NCI-H2081 treated with DMSO at 0.1 percent for 48 hours (cell line): ENCODE data around the gene GPSM3.

ENCODE experiments used
- DNase-seq: peaks from one replicate; lab custom pipeline; 2025; lab: John Stamatoyannopoulos, UW

The GPSM3 gene

GRCh38 chr6:32173051-32173727 lies 19.3 kb downstream of the GPSM3 start:
- no peak for DNase-seq

GRCh38 chr6:32171234-32171633 lies 21.2 kb downstream of the GPSM3 start:
- no peak for DNase-seq

- DNase-seq = no peak
These were observed 22.1 kb downstream of the GPSM3 start for GRCh38 chr6:32170294-32170693.

DNA sequence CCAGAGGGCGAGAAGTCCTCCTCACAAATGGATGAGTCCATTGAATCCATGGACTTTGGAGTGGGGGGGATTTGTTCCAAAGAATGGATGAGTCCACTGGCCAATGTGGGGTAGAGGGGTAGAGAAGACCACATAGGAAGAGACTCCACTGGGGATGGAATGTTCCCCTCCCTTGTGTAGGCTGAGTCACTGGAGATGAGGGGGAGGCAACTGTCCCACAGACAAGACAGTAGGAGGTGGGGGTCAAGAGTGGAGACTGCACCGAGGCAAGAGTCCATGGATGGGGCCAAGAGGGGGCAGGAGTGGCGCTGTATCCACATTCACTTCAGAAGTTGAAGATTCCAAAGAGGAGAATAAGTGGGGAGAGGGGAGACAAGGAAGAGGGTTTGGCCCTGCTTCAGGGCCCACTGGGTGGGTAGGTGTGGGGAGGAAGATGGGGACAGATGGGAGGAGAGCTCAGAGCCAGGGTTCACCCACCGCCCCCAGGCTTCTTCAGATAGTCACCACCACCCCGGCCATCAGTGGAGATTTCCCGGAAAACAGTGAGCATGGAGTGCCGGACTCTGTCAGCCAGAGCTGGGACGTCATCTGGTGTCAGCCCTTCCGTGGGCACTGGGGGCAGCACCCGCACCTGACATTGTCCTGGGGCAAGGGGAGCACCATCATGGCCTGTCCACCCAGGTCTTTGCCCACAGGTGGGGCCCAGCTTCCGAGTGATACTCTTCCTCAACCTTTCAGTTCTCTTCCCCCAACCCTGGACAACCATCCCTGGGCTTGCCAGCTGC lies 23.4 kb downstream of the GPSM3 start:
- DNase-seq = no peak

- DNase-seq = no peak
These were observed 24.1 kb downstream of the GPSM3 start for GRCh38 chr6:32168350-32168749.

DNA sequence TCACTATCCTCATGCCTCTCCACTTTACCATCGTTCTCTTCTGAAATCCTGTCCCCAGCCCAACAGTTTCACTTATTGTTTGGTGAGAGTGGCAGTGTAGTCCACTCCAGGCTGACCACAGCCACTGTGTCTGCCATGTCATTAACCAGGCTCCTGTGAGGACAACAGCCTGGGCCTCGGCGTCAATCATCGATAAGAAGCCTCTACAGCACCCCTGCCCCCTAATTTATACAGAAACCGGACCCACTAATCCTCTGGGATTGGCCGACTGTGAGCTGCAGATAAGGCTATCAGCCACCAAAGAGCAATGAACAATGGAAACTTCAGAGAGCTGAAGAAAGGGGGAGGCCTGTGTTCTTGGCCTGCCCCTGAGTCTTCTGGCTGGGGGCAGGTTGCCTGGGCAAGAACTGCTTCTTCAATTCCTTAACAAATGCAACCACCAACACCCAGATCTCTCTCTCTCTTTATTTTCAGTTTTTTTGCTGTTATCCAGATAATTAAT lies 24.6 kb downstream of the GPSM3 start:
- no peak for DNase-seq

DNA sequence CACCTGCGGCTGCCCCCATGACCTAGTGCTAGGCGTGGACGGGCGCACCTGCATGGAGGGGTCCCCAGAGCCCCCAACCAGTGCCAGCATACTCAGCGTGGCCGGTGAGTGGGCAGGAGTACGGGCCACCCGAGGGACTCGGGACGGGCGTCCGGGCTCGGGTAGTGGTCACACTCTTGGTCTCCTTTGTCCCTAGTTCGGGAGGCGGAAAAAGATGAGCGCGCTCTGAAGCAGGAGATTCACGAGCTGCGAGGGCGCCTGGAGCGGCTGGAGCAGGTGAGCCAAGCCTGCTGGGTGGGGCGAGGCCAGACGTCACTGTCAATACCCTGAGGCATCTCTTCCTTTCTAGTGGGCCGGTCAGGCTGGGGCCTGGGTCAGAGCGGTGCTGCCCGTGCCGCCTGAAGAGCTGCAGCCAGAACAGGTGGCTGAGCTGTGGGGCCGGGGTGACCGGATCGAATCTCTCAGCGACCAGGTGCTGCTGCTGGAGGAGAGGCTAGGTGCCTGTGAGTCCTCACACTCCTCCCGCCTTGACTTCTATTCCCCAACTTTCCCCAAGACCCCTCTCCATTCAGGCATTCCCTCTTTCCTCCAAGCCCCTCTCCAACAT lies 25.2 kb downstream of the GPSM3 start:
- no peak for DNase-seq

DNA sequence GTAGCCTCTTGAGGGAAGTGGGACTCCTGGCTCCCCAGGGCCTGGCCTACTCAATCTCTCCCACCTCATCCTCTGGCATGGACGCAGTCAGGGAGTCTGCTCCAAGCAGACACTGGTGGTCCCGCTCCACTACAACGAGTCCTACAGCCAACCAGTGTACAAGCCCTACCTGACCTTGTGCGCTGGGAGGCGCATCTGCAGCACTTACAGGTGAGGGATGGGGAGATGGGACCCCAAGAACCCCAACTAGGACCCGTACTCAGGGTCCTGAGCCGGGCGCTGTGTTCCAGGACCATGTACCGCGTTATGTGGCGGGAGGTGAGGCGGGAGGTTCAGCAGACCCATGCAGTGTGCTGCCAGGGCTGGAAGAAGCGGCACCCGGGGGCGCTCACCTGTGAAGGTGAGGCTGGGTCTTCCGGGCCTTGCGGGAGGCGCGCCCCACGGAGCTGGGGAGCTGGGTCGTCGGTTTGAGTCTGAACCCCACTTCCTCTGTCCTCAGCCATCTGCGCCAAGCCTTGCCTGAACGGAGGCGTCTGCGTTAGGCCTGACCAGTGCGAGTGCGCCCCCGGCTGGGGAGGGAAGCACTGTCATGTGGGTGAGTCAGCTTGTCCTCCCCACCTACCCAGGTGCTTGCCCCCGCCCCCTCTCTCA lies 25.9 kb downstream of the GPSM3 start:
- no peak for DNase-seq

GRCh38 chr6:32164295-32164694 lies 28.1 kb downstream of the GPSM3 start, which contains the start of gene EGFL8:
EGFL8 (plus strand) TSS chr6:32164595; CDS start chr6:32166166, 1,571 bp downstream.
- no peak for DNase-seq

DNA sequence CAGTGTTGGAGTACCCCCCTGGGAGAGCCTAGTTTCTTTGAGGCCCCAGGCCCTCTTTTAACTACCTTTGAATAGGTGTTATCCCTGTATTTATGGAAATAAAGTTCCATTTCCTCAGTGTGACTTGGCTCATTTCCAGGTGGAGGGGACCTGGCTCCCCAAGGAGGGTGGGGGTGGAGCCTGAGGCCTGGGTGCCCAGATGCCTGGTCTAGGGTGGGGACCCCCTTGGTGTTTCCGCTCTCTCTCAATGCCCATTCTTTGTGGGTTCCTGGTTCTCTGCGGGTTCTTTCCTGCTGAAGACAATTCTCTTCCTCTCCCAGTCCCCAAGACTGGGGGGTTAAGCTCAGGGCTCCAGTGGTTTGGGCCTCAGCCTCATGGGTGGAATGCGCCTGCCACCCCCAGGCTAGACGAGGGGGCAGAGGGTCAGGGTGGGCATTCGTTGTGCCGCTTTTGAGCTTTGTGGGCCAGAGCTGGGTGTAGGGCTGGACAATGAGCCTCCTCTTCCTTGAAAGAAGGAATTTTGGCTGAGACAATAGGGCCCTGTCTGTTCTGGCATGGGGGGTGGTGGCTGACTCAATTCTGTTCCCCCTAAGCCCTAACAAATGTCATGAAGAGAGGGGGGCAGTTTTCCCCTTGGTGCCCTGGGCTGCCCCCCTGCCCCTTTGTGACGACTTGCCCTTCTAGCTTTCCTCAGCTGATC lies 28.7 kb downstream of the GPSM3 start:
- DNase-seq = no peak

DNA sequence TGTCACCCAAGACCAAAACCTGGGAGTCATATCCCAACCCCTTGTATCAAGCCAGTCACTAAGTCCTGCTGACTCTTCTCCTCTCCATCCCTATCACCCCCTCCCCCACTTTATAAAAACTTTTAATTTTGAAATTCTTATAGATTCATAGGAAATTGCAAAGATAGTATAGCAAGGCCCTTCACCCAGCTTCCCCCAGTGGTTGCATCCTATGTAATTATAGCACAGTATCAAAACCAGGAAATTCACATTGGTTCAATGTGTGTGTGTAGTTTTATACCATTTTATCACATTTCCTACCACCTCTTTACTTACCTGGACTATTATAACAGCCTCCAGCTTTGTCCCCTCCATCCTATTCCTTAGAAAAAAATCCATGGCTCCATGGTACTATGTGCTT lies 34.4 kb downstream of the GPSM3 start:
- DNase-seq = no peak

DNA sequence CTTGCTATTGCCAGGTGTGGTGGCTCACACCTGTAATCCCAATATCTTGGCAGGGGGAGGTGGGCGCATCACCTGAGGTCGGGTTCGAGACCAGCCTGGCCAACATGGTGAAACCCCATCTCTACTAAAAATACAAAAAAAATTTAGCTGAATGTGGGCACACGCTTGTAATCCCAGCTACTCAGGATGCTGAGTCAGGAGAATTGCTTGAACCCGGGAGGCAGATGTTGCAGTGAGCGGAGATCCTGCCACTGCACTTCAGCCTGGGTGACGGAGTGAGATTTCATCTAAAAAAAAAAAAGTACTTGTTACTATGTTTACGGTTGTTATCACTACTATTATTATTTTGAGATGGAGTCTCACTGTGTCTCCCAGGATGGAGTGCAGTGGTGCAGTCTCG lies 35.6 kb downstream of the GPSM3 start:
- DNase-seq = no peak

- no peak for DNase-seq
These were observed 37.8 kb downstream of the GPSM3 start for GRCh38 chr6:32154514-32155161.

GRCh38 chr6:32153564-32154513 lies 38.6 kb downstream of the GPSM3 start, which contains the start of gene PPT2:
PPT2 (plus strand) TSS chr6:32154141; CDS start chr6:32154595, 454 bp downstream.
- peak; percentile 68 for DNase-seq

DNA sequence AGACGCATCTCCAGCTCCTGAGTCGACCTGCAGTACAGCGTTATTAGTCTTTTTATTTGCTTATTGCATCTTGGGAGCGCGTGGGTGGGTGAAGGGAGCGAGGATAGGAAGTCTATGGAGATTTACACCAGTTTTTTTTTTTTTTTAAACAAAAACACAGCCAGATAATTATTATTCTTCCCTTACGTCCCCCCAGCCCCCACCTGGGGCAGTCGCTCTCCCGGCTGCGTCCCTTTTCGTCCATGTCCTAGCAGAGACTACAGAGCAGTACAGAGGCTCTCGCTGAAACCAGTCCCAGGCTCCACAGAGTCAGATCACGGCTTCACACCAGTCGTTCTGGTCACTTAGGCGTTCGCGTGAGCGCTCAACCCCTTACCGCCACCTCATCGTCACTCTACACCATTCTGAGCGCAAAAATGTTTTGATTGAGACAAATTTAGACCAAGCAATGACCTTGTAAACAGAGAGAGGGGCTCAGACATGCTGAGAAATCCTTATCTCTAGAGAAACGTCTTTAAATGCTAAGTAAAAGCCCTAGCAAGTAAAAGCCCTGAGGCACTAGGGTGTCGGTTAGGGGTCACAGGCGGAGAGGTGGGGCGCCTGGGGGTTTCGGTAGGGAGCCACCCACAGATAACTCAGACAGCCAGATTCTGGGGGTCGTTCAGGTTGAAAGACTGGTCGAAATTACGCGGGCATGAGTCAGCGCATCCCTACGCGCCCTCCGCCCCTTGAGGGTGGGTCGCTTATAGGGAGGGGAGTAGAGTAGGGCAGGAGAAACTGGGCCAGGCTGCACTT lies 39.5 kb downstream of the GPSM3 start:
- no peak for DNase-seq

DNA sequence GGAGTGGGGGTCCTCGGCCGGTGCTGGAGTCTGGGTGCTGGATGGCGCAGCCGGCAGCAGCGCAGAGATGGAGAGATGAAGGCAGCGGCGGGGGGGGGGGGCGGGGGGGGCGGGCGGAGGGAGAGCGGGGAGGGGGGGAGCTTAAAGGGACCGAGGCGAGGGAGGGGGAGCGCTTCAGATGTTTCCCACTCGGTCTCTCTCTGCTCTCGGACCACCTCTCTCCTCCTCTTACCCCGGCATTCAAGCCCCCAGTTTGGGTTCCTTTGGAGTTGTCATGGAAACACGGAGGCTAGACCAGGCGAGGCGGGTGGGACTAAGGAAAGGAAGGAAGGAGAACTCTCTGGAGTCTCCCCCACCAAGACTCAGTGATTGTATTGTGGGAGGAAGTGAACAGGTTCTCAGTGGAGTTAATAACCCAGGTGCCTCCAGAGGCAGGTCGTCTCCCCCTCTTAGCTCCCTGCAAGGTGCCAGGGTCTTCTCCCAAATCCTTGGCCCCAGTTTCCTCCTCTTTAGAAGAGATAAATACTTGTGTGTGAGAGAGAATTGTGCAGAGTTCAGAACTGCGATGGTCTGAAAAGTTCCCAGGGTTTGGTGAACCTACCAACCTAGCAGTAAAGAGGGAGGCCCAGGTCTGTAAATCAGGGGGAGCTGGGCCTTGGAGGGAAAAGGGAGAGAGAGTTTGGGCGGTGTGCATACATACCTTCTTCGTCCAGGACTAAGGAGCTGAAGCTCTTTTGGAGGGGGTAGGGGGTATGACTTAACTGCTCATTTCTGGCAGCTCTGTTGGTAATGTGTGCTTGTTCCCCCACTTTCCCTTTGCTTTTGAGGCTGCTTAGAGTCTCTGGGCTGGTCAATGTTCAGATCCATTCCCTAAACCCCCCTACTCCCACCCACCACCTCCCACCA lies 40.3 kb downstream of the GPSM3 start, which contains the start of gene PRRT1:
TSS of gene PRRT1 (minus strand) at position 77 of the 906 bp plus-strand sequence. CDS start 112 bp downstream, outside the sequence.
- DNase-seq = no peak

GRCh38 chr6:32151181-32151862 lies 41.1 kb downstream of the GPSM3 start:
- DNase-seq = no peak
